Measurements from ENCODE around the gene MAGI1.

Gene MAGI1

GRCh38 chr3:65948841-65949573 lies 89.7 kb downstream of the MAGI1 start:
- no peak overlapping the region for H3K4me3 Mint-ChIP-seq
- intact Hi-C loops (cut with micrococcal nuclease) = no loop called here
- H3K9me3 Mint-ChIP-seq = no peaks in the 10 kb centered on the region
- no peaks in the 10 kb centered on the region for H3K36me3 Mint-ChIP-seq (ENCODE audit: low read depth)
- H3K27ac Mint-ChIP-seq = no peak overlapping the region
- no peaks in the 10 kb centered on the region for H3K27me3 Mint-ChIP-seq
- peaks cover 6% of the 10 kb centered on the region for H3K4me1 Mint-ChIP-seq (ENCODE audit: low read depth)

- intact Hi-C loops (cut with micrococcal nuclease) = no loop called here
- Mint-ChIP-seq H3K27me3 (no peaks in the 10 kb centered on the region), H3K27ac (no peak overlapping the region), H3K4me1 (ENCODE audit: low read depth) (no peaks in the 10 kb centered on the region), H3K9me3 (no peaks in the 10 kb centered on the region), H3K4me3 (no peak overlapping the region), H3K36me3 (ENCODE audit: low read depth) (no peaks in the 10 kb centered on the region)
Observed at GRCh38 chr3:65946438-65946837, 92.3 kb downstream of the MAGI1 start.

- intact Hi-C loops (cut with micrococcal nuclease) = no loop called here
- Mint-ChIP-seq H3K27me3 (no peaks in the 10 kb centered on the region), H3K36me3 (ENCODE audit: low read depth) (no peaks in the 10 kb centered on the region)
Observed at GRCh38 chr3:65945953-65946352, 92.8 kb downstream of the MAGI1 start.

GRCh38 chr3:65945480-65945879 lies 93.2 kb downstream of the MAGI1 start:
- H3K27ac Mint-ChIP-seq = no peak overlapping the region
- H3K4me3 Mint-ChIP-seq = no peak overlapping the region
- H3K36me3 Mint-ChIP-seq (ENCODE audit: low read depth) = no peaks in the 10 kb centered on the region
- no peaks in the 10 kb centered on the region for H3K27me3 Mint-ChIP-seq
- no peaks in the 10 kb centered on the region for H3K4me1 Mint-ChIP-seq (ENCODE audit: low read depth)
- intact Hi-C loops (cut with micrococcal nuclease) = no loop called here
- no peaks in the 10 kb centered on the region for H3K9me3 Mint-ChIP-seq

More at GRCh38 chr3:65945953-65946352, 92.8 kb downstream of the MAGI1 start:
- no peak overlapping the region for H3K27ac Mint-ChIP-seq
- no peaks in the 10 kb centered on the region for H3K4me1 Mint-ChIP-seq (ENCODE audit: low read depth)
- no peak overlapping the region for H3K4me3 Mint-ChIP-seq
- H3K9me3 Mint-ChIP-seq = no peaks in the 10 kb centered on the region

GRCh38 chr3:65944252-65944651 lies 94.5 kb downstream of the MAGI1 start:
- no peak overlapping the region for H3K27ac Mint-ChIP-seq
- intact Hi-C loops (cut with micrococcal nuclease) = no loop called here
- H3K36me3 Mint-ChIP-seq (ENCODE audit: low read depth) = no peaks in the 10 kb centered on the region
- H3K27me3 Mint-ChIP-seq = no peaks in the 10 kb centered on the region
- H3K4me3 Mint-ChIP-seq = no peak overlapping the region
- no peaks in the 10 kb centered on the region for H3K9me3 Mint-ChIP-seq
- no peaks in the 10 kb centered on the region for H3K4me1 Mint-ChIP-seq (ENCODE audit: low read depth)

- H3K27ac Mint-ChIP-seq = no peak overlapping the region
- intact Hi-C loops (cut with micrococcal nuclease) = no loop called here
- H3K9me3 Mint-ChIP-seq = no peaks in the 10 kb centered on the region
- H3K27me3 Mint-ChIP-seq = no peaks in the 10 kb centered on the region
- H3K4me1 Mint-ChIP-seq (ENCODE audit: low read depth) = no peaks in the 10 kb centered on the region
- H3K36me3 Mint-ChIP-seq (ENCODE audit: low read depth) = no peaks in the 10 kb centered on the region
- H3K4me3 Mint-ChIP-seq = no peak overlapping the region
Observed at GRCh38 chr3:65939801-65940246, 98.9 kb downstream of the MAGI1 start.

- no peak overlapping the region for H3K4me3 Mint-ChIP-seq
- no peaks in the 10 kb centered on the region for H3K27me3 Mint-ChIP-seq
- H3K27ac Mint-ChIP-seq = no peak overlapping the region
- intact Hi-C loops (cut with micrococcal nuclease) = no loop called here
- H3K36me3 Mint-ChIP-seq (ENCODE audit: low read depth) = no peaks in the 10 kb centered on the region
- no peaks in the 10 kb centered on the region for H3K4me1 Mint-ChIP-seq (ENCODE audit: low read depth)
- no peaks in the 10 kb centered on the region for H3K9me3 Mint-ChIP-seq
Observed at GRCh38 chr3:65939184-65939583, 99.5 kb downstream of the MAGI1 start.

GRCh38 chr3:65938676-65939075 lies 100.0 kb downstream of the MAGI1 start:
- Mint-ChIP-seq H3K4me1 (ENCODE audit: low read depth) (no peaks in the 10 kb centered on the region), H3K9me3 (no peaks in the 10 kb centered on the region), H3K36me3 (ENCODE audit: low read depth) (no peaks in the 10 kb centered on the region), H3K4me3 (no peak overlapping the region), H3K27ac (no peak overlapping the region), H3K27me3 (no peaks in the 10 kb centered on the region)
- intact Hi-C loops (cut with micrococcal nuclease) = no loop called here

GRCh38 chr3:65938147-65938546 lies 100.6 kb downstream of the MAGI1 start:
- H3K27ac Mint-ChIP-seq = no peak overlapping the region
- H3K9me3 Mint-ChIP-seq = no peaks in the 10 kb centered on the region
- no peaks in the 10 kb centered on the region for H3K4me1 Mint-ChIP-seq (ENCODE audit: low read depth)
- no peak overlapping the region for H3K4me3 Mint-ChIP-seq
- H3K27me3 Mint-ChIP-seq = no peaks in the 10 kb centered on the region
- intact Hi-C loops (cut with micrococcal nuclease) = no loop called here
- no peaks in the 10 kb centered on the region for H3K36me3 Mint-ChIP-seq (ENCODE audit: low read depth)

GRCh38 chr3:65936908-65937638 lies 101.6 kb downstream of the MAGI1 start:
- intact Hi-C loops (cut with micrococcal nuclease) = no loop called here
- Mint-ChIP-seq H3K36me3 (ENCODE audit: low read depth) (no peaks in the 10 kb centered on the region), H3K9me3 (no peaks in the 10 kb centered on the region), H3K27ac (no peak overlapping the region), H3K4me1 (ENCODE audit: low read depth) (no peaks in the 10 kb centered on the region), H3K27me3 (no peaks in the 10 kb centered on the region), H3K4me3 (no peak overlapping the region)

- H3K27me3 Mint-ChIP-seq = no peaks in the 10 kb centered on the region
- H3K4me3 Mint-ChIP-seq = no peak overlapping the region
- H3K9me3 Mint-ChIP-seq = peaks cover 7% of the 10 kb centered on the region
- no peaks in the 10 kb centered on the region for H3K4me1 Mint-ChIP-seq (ENCODE audit: low read depth)
- intact Hi-C loops (cut with micrococcal nuclease) = no loop called here
- H3K27ac Mint-ChIP-seq = no peak overlapping the region
- H3K36me3 Mint-ChIP-seq (ENCODE audit: low read depth) = no peaks in the 10 kb centered on the region
Observed at GRCh38 chr3:65935724-65936123, 103.0 kb downstream of the MAGI1 start.

GRCh38 chr3:65930648-65931047 lies 108.1 kb downstream of the MAGI1 start:
- Mint-ChIP-seq H3K4me1 (ENCODE audit: low read depth) (no peaks in the 10 kb centered on the region), H3K4me3 (no peak overlapping the region), H3K27ac (no peak overlapping the region), H3K36me3 (ENCODE audit: low read depth) (no peaks in the 10 kb centered on the region), H3K9me3 (peaks cover 12% of the 10 kb centered on the region), H3K27me3 (no peaks in the 10 kb centered on the region)
- intact Hi-C loops (cut with micrococcal nuclease) = no loop called here

GRCh38 chr3:65928110-65928509 lies 110.6 kb downstream of the MAGI1 start:
- Mint-ChIP-seq H3K27ac (no peak overlapping the region), H3K4me3 (no peak overlapping the region), H3K4me1 (ENCODE audit: low read depth) (no peaks in the 10 kb centered on the region), H3K36me3 (ENCODE audit: low read depth) (no peaks in the 10 kb centered on the region), H3K27me3 (no peaks in the 10 kb centered on the region), H3K9me3 (peaks cover 12% of the 10 kb centered on the region)
- intact Hi-C loops (cut with micrococcal nuclease) = no loop called here

- Mint-ChIP-seq H3K36me3 (ENCODE audit: low read depth) (no peaks in the 10 kb centered on the region), H3K4me1 (ENCODE audit: low read depth) (no peaks in the 10 kb centered on the region), H3K27ac (no peak overlapping the region), H3K9me3 (peaks cover 12% of the 10 kb centered on the region), H3K27me3 (no peaks in the 10 kb centered on the region), H3K4me3 (no peak overlapping the region)
- intact Hi-C loops (cut with micrococcal nuclease) = no loop called here
Observed at GRCh38 chr3:65927576-65927975, 111.1 kb downstream of the MAGI1 start.
